ENCODE data around the gene SMTN.
"Not testable (repeated sequence)": the region's sequence is repeated elsewhere in the genome, so short reads cannot be mapped to it uniquely, and the experiment has no call there.

The SMTN gene

DNA sequence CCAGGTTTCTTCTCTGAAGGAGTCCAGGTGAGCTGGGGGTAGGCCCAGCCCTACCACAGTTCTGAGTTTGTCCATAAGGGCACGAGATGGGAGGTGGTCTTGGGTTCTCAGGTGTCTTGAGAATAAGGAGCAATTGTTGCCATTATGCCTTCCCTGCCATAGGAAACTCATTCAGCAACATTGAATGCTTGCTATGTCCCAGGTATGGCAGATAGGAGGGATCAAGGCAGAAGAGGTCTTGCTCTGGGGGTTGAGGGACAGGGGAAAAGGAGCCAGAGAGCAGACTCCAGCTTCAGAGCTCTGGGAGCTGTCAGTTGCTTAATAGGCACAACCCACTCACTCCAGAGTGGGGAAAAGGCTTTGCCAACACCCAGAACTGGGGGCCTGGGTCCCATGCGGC, 22.0 kb downstream of the SMTN start:
- no peak for DNase-seq (ENCODE audit: low read depth in 2 of 3, low spot score in 1 of 3)

DNA sequence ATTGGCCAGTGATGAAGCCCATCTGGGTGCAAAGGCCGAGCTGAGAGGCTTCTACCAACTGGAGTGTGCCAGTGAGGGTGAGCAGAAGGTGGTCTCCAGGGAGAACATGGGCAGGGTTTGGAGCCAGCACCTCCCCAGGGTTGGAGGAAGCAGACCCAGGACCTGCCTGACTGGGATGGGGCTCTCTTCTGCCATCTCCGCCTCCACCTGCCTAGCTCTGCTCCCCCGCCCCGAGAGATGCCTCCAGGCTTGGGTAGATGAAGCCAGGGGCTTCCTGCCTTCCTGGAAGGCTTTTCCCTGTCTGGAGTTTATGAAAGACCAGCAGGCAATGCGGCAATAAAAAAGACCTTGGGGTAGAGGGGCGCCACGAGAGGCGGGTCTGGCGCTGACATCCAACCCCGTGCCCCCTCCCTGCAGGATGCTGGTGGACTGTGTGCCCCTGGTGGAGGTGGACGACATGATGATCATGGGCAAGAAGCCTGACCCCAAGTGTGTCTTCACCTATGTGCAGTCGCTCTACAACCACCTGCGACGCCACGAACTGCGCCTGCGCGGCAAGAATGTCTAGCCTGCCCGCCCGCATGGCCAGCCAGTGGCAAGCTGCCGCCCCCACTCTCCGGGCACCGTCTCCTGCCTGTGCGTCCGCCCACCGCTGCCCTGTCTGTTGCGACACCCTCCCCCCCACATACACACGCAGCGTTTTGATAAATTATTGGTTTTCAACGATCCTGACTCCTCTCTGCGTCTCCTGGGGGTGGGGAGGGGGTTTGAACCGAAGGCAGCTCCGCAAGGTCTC, 23.0 kb downstream of the SMTN start:
- DNase-seq (ENCODE audit: low read depth in 2 of 3, low spot score in 1 of 3): no peak

GRCh38 chr22:31104869-31105268, 23.8 kb downstream of the SMTN start:
- no peak for DNase-seq (ENCODE audit: low read depth in 2 of 3, low spot score in 1 of 3)

- no peak for DNase-seq (ENCODE audit: low read depth in 2 of 3, low spot score in 1 of 3)
Observed at GRCh38 chr22:31105282-31105929, 24.3 kb downstream of the SMTN start.

DNA sequence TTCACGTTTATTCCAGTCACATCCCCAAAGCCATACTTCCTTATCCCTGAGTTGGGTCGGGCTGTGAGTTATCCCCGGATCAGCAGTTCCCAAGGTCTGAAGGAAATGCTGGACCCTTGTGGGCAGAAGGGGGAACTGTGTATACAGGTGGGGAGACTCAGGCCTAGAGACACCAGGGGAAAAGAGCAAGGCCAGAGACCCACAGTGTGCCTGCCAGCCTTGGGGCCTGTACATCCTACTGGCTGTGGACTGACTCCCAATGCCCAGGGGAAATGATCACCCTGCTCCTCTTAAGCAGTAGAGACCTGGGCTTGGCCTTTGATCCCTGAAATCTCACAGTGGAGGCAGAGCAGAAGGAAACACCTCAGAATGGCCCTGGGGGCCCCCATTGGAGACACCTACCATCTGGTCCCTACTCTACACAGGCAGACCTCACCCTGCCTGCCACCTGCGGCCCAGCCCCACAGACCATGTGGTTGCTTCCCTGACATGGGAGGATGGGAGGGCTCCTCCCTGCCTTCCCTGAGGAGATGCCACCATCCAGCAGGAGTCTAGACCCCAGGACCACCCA, 25.0 kb downstream of the SMTN start:
- DNase-seq (ENCODE audit: low read depth in 2 of 3, low spot score in 1 of 3): no peak

DNA sequence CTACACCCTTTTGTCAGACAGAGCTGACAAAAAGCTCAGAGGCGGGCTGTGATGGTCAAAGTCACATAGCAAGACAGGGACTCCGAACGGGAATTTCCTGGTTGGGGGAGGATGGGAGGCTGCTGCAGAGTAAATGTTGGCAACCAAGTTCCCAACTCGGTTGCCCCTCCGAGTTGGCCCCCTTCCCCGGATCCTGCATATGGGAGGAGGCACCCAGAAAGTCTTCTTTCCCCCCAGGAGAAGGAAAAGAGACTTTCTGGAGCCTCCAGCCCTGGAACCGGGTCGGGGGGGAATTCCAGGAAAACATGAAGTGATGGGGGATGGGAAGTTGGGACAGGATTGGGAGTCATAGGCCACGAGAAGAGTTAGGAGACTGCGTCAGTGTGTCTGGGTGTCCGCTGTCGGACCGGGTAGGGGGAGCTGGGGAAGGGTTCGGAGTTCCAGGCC, 25.6 kb downstream of the SMTN start:
- DNase-seq (ENCODE audit: low read depth in 2 of 3, low spot score in 1 of 3): no peak

GRCh38 chr22:31107178-31107893, 26.2 kb downstream of the SMTN start, which contains the start of gene SELENOM:
Gene SELENOM (minus strand): TSS chr22:31107568. CDS start chr22:31107505, 63 bp downstream.
- DNase-seq (ENCODE audit: low read depth in 2 of 3, low spot score in 1 of 3): peak; percentile 72 to 92 (median 82)

DNA sequence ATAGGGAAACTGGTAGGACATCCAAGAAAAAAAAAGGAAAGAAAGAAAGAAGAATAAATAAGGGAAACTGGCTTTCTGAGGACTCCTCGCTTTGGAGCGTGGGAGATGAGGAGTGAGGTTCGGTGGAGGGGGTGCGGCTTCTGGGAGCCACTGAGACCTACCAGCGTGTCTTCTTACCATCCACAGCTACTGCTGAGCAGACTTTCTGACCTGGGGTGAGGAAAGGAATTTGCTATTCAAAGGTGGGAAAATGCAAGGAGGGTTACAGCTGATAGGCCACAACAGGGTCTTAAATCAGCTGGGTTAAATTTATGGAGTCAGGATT, 26.7 kb downstream of the SMTN start:
- no peak for DNase-seq (ENCODE audit: low read depth in 2 of 3, low spot score in 1 of 3)

DNA sequence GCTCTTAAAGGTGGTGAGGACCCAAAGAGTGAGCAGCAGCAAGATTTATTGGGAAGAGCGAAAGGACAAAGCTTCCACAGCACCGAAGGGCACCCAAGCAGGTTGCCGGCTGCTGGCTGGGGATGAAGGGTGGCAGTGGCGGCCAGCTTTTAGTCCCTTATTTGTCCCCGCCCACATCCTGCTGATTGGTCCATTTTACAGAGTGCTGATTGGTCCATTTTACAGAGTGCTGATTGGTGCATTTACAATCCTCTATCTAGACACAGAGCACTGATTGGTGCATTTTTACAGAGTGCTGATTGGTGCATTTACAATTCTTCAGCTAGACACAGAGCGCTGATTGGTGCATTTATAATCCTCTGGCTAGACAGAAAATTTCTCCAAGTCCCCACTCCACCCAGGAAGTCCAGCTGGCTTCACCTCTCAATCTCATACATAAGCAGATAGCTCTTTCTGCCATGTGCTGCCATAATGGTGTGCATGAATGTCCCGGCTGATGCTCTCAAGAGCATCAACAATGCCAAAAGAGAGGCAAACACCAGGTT, 31.5 kb downstream of the SMTN start:
- not testable (repeated sequence) for DNase-seq (ENCODE audit: low read depth in 2 of 3, low spot score in 1 of 3)

DNA sequence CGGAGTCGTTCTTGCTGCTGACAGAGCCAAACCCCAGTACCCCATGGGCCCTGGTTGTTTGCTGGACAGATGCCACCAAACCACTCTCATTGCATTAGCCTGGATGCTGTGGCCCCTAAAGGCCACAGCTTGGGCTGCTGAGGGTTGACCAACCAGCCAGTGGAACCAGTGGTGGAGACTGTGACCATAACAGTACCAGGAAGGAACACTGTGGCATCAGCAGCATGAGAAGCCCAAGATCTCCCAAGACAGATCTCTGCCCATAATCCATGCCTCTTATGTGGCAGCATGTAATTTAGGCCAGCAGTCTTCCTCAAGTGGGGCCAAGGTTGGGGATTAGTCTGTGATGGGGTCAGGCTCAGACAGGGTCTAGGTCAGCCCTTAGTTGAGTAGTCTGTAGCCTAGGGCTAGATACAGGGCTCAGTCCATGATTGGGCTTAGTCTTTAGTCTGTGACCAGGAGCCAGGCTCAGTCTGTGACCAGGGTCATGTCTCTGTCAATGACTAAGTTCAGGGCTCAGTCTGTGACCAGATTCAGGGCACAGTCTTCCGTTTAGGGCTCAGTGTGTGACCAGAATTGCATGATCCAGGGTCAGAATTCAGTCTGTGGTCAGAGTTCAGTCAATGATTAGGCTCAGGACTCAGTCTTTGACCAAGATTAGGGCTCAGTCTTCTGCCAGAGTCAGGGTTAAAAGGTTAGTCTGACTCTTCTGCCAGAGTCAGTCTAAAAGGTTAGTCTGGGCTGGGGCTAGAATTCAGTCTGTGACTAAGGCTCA, 37.1 kb downstream of the SMTN start:
- no peak for DNase-seq (ENCODE audit: low read depth in 2 of 3, low spot score in 1 of 3)

- DNase-seq (ENCODE audit: low read depth in 2 of 3, low spot score in 1 of 3): no peak
Observed at GRCh38 chr22:31119026-31119717, 38.1 kb downstream of the SMTN start.

DNA sequence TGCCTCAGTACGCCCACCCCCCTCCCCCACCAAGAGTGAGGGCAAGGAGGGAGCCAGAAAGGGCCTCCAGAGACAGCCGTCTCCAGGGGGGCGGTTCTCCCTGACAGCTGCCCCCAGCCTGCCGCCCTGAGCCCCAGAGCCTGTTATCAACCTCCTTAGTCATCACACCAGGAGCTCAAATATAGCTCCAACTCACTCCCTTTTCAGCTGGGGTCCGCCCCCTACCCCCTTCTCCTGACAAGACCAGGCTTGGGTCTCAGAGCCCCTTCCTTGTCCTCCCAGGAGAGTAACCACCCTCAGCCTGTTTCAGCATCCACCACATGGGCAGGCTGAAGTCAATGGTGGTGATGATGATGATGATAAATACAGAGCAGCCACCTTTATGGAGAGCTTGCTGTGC, 39.1 kb downstream of the SMTN start:
- DNase-seq (ENCODE audit: low read depth in 2 of 3, low spot score in 1 of 3): no peak

GRCh38 chr22:31120642-31121041, 39.5 kb downstream of the SMTN start:
- DNase-seq (ENCODE audit: low read depth in 2 of 3, low spot score in 1 of 3): no peak

- no peak for DNase-seq (ENCODE audit: low read depth in 2 of 3, low spot score in 1 of 3)
Observed at GRCh38 chr22:31121403-31121802, 40.3 kb downstream of the SMTN start.

DNA sequence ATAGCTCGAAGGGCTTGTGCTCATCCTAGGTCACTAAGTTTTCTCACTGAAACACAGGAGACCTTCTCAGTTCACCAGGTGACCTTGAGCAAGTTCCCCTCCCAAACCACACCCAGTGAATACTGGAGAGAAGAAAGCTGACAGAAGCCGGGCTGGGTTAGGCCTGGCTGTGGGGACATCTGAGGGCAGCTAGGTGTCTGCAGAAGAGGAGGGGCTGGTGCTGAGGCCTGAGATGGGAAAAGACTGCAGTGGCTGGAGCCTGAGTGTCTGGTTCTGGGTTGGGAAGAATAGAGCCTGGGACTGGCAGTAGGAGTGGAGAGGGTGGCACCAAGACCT, 41.0 kb downstream of the SMTN start:
- DNase-seq (ENCODE audit: low read depth in 2 of 3, low spot score in 1 of 3): no peak

- DNase-seq (ENCODE audit: low read depth in 2 of 3, low spot score in 1 of 3): no peak
Observed at GRCh38 chr22:31122532-31123291, 41.6 kb downstream of the SMTN start, which contains the start of gene INPP5J. Gene INPP5J (plus strand): TSS chr22:31122966. CDS start chr22:31123015, 49 bp downstream.

- DNase-seq (ENCODE audit: low read depth in 2 of 3, low spot score in 1 of 3): no peak
Observed at GRCh38 chr22:31123292-31123602, 42.1 kb downstream of the SMTN start.

DNA sequence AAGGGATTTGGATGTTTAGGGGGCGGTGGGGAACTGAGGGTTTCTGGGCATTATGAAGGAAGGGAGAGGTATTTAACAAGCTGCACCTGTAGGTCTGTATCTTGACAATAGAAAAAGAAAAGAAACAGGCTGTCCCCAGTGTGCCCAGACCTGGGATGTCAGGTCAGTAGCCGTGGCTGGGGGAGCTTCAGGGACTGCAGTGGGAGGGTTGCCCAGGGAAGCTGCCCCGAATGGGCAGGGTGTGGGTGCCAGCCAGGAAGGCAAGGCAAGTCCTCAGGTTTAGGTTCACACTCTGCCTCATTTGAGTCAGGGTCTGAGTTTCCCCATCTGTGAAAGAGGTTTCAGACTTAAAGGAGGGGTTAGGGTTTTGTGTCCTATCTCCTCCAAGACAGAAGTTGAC, 43.2 kb downstream of the SMTN start:
- no peak for DNase-seq (ENCODE audit: low read depth in 2 of 3, low spot score in 1 of 3)

- no peak for DNase-seq (ENCODE audit: low read depth in 2 of 3, low spot score in 1 of 3)
Observed at GRCh38 chr22:31124811-31125465, 43.8 kb downstream of the SMTN start.
